GM19238 (cell line): ENCODE measurements around the gene RFX5.
"Not testable (repeated sequence)": the region's sequence is repeated elsewhere in the genome, so short reads cannot be mapped to it uniquely, and the experiment has no call there.

Source experiments
- DNase-seq: peaks from one replicate; pipeline ENCODE4 v3.0.0; 2011; ENCODE audit warnings: low spot score; ENCODE audit not compliant: insufficient read length

Gene RFX5

DNA sequence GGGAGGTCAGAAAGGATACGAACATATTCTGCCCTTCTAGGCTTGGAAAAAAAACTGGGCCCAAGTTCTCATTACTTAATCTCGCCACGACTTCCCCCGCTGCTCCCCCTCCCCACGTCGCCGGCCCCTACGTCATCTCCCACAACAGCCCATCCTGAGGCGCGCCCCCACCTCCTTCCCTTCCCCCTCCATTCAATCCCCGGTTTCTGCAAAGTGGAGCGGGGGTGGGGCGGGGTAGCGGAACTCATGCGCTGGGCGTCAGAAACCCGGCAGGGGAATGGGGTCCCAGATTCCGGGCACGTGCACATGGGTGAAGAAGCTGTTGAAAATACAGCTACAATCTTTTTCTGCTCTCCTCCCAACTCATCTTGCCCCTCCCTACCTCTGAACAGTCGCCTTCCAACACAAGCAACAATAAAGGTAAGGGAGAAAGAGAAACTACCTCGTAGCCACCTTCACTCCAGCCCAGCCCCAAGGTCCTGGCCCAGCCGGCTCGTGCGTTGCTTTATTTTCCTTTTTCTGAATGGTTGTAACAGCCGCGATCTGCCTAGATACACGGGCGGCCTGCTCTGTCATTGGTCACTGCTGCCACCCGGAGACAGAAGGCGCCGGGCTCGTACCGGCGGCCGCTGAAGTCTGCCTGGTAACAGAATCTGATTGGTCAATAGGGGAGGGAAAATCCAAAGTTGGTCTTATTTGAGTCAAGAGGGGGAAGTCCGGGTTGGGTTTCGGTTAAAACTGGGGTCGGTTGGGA, at the start of gene RFX5:
Gene RFX5 (minus strand): TSS at position 484 of the 754 bp plus-strand sequence. CDS start 932 bp downstream, outside the sequence.
- peak; percentile 78 for DNase-seq

DNA sequence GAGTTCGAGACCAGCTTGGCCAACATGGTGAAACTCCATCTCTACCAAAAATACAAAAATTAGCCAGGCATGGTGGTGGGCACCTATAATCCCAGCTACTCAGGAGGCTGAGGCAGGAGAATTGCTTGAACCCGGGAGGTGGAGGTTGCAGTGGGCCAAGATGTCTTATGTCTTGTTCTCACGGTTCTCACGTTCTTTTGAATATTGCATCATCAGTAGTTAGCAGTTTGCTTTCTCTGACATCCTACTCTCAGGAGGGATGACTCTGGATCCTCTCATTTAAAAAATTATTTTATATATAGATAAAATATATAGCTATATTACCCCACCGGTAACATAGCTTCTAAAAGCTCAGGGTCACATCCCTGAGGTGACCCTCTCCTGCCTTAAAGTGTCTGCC, 49.2 kb upstream of the RFX5 start:
- DNase-seq: not testable (repeated sequence)

DNA sequence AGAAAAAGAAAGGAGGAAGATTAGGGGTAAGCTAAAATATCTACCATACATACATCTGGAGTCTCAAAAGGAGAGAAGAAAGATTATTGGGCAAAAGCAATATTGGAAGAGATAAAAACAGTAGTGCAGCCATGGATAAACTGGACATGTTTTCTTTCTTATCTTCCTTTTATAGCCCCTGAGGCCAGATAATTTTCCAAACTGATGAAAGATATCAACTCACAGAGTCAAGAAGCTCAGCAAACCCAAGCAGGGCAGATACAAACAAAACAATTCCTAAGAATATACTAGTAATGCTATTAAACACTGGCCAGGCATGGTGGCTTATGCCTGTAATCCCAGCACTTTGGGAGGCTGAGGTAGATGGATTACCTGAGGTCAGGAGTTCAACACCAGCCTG, 46.5 kb upstream of the RFX5 start:
- DNase-seq: no peak

DNA sequence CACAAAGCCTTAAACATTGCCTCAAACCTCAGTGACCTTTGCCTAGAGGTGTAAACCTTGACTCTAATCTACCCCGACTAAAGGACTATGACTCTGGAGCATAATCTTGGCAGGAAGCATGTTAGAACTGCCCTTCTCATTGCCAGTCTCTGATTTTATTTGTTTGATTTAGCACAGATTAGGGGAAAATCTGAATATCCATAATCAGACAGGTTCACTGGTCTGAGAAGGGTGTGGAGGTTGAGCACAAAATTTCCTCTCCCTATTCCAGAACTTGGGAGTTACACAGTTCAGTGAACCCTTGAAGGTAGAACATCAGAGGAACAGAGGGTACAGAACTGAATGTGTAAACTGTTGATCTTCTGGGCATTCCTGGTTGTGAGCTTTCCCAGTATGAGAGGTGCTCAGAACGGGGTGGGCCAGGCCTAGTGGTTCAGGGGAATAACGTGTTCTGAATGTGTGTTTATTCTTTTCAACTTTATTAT, 44.1 kb upstream of the RFX5 start:
- no peak for DNase-seq

DNA sequence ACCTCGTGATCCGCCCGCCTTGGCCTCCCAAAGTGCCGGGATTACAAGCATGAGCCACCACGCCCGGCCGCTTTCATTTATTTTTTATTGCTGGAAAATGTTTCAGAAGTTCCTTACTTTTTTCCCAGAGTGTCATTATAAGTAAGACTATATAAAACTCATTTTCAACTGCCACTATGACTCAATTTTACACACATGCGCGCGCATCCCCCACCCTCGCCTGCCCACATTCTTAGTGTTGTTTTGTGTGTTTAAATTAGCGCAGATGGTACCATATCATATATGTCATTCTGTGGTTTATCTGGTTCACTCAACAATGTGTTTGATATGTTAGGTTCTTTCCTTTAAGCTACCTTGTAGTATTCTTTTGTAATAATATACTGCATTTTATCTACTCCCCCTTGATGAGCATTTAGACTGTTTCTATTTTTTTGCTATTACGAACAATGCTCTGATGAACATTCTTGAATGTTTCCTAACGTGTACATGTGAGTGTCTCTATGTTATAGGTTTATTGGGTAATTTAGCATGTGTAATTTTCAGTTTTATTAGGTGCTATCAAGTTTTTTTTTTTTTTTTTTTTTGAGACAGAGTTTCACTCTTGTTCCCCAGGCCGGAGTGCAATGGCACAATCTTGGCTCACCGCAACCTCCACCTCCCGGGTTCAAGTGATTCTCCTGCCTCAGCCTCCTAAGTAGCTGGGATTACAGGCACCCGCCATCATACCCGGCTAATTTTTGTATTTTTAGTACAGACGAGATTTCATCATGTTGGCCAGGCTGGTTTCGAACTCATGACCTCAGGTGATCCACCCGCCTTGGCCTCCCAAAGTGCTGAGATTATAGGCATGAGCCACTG, 43.4 kb upstream of the RFX5 start:
- DNase-seq: not testable (repeated sequence)

DNA sequence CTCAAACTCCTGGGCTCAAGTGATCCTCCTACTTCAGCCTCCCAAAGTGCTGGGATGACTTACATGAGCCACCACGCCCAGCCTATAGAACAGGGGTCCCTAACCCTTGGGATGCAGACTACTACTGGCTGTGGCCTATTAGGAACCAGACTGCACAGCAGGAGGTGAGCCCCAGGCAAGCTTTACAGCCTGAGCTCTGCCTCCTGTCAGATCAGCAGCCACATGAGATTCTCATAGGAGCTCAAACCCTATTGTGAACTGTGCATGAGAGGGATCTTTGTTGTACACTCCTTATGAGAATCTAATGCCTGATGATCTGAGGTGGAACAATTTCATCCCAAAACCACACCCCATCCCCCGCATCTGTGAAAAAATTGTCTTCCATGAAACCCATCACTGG, 39.0 kb upstream of the RFX5 start:
- no peak for DNase-seq

DNA sequence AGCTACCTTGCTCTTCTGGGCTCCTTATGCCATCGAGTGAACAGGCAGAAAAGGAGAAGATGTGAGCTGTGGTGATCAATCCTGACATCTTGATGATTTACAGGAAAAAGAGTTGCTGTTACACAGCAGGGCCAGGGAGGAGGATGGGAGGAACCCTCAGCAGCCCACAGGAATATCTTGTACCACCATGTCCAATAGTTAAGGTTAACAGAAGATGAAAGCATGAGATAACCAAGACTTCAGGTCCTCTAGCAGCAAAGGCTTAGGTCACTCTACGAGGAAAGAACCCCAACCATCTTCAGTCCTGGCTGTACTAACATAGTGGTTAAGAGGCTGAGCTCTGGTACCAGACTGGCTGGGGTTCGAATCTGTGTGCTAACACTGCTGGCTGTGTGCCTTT, 37.5 kb upstream of the RFX5 start:
- no peak for DNase-seq

DNA sequence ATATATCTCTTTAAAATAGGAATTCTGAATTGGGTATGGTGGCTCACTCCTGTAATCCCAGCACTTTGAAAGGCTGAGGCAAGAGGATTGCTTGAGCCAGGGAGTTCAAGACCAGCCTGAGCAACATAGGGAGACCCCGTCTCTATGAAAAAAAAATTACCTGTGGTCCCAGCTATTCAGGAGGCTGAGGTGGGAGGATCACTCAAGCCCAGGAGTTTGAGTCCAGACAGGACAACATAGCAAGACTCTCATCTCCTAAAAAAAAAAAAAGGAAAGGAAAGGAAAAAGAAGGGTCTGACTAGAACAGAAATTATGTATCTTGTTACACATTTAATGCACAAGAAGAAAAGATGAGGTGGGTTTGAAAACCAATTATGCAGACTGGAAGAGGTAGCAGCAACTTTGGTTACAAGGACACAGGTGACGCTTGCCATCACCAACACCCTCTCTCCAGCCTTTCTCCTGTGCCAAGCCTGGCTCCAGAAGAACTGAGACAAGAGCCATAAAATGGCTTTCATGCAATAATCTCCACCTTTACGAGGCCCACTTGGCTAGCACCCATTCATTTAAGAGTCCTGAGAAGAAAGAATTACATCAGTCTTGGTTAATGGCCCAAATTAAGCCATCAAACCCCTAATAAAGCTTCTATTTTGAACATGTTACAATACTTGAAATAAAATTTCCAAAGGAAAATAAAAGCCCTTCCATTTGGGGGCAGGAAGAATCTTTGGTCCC, 30.3 kb upstream of the RFX5 start:
- no peak for DNase-seq

DNA sequence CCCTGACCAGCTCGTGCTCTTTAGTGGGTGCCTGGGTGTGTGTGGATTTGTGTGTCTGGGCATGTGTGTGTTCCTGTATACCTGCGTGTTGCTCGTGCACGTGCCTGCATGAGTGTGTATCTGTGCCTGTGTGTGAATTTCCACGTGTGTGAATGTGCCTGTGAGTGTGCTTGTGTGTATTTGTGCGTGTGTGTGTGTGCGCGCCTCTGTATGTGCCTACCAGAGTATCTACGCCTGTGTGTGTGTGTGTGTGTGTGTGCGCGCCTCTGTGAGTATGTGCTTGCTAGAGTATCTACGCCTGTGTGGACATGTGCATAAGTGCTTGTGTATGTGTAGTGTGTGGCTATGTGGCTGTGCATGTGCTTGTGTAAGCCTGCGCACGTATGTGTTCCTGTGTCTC, 26.1 kb upstream of the RFX5 start:
- no peak for DNase-seq

DNA sequence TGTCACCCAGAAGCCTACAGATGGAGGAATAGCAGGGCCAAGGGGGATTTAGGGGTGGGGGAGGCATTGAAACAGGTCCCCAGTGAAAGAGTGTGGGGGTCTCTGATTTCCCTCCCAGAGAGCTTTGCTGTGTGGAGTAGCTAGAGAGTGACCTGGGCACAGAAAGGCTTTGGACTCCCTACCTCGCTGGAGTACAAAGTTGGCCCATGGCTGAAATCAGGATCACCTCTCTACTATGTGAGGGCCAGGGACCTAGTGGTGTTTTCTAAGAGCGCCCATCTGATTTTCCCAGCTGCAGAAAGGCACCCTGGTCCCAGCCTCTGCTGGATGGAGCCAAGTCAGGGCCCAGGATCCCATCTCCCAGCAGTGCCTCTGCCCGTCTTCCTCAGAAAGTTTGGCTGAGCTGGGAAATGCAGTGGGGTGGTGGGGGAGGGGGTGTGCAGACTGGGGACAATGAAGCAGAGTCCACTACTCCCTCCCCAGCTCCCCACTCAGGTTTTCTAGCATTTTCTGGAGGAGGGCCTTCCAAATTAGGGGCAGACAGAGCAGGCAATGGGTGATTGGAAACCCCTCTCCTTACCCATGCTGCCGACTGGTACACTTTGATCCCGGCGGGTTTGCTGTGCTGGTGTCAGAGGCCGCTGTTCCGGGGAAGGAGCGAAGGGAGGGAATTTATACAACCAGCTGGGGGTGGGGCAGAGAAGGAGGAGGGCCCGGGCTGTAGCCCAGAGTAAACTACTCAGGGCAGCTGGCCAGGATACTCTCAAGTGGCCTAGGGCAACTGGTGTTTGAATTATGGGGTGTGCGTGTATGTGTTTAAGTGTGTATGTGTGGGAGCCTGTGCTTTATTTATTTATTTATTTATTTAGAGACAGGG, 25.2 kb upstream of the RFX5 start, which contains the start of gene SELENBP1:
Gene SELENBP1 (minus strand): TSS at position 648 of the 877 bp plus-strand sequence. CDS start 64 bp downstream, at position 584.
- DNase-seq: no peak

DNA sequence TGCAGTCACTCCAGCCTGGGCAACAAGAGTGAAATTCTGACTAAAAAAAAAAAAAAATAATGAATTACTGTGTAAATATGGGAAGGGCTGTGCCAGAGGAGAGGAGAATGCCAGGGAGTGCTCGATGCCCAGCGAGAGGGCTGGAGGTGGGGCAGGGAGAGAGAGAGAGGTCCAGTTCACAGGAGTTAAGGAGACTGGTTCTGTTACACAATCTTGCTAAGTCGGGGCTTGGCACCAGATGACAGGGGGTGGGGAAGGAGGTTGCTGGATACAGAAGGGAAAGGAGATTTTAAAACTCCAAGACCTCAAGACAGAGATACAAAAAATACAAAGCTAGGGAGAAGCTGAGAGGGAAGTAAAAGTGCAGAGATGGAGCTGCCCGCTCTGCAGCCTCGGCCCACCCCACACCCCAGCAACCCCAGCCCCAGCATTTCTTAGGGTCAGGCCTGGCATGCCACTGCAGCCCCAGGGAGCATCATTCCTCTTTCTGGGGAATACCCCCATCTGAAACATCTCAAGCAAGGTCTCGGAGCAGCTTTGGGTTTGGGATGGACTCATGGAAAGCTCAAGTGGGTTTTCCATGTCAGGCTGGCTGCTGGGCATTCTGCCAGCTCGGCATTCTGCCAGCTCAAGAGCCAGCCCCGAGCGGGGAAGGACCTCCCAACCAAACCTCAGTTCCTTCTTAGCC, 24.5 kb upstream of the RFX5 start:
- DNase-seq: no peak

DNA sequence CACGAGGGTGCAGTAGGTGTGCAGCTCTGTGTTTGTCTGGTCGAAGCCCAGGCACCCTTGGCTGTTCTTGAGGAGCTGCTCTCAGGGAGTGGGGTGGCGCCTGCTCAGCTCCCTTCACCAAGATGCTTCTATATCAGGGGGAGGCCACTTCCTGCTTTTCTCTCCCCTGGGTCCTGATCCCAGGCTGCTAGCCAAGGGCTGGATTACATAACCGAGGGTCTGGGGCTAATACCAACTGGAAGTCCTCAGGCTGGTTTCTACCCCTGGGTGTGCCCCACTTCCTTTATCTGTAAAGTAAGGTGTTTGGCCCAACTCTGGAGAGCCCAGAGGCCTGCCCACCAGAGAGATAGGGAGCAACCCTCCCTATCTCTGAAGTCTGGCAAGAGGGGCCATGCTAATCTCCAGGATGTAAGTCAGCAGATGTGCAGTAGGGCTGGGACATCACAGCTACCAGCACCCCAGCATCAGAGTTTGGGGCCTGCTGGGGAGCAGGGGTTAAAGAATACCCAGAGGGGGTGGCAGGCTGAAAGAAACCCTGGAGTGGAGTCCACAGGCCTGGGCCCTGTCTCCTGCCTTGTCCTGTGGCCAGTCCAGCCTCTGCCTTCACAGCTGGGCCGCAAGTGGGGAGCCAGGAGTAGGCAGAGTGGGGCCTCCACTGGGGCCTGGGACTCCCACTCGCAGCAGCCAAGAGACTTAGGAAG, 23.3 kb upstream of the RFX5 start:
- DNase-seq: no peak

DNA sequence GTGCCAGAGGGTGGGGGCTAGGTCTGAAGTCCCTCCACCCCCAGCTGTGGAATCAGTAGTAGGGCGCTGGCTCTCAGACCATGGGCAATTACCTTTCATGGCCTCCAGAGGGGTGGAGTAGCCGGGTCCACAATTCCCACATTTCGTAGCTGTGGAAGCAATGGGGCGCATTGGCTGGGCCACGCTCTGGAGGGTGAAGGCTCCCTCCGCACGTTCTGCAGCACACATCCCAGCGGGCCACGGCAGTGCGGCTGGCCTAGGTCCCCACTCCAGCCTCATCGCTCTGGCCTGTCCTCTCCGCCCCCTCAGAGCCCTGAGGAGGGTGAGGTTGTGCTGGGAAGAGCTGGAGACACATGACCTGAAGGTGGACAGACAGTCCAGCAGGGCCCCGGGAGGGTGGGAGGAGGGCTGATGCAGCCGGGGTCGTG, 22.6 kb upstream of the RFX5 start:
- no peak for DNase-seq

DNA sequence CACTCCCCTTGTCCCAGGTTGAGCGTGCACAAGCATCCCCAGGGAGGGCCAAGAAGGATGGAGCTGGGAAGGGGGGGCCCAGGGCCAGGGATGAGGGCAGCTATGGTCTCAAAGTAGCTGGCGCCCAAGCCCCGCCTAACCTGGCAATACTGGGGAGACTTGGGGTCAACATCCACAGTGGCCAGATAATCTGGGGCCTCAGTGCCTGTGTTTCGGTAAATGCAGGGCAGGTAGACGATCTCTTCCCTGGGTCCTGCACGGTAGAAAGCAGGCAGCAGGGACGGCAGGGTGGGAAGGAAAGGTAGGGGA, 22.2 kb upstream of the RFX5 start:
- no peak for DNase-seq

DNA sequence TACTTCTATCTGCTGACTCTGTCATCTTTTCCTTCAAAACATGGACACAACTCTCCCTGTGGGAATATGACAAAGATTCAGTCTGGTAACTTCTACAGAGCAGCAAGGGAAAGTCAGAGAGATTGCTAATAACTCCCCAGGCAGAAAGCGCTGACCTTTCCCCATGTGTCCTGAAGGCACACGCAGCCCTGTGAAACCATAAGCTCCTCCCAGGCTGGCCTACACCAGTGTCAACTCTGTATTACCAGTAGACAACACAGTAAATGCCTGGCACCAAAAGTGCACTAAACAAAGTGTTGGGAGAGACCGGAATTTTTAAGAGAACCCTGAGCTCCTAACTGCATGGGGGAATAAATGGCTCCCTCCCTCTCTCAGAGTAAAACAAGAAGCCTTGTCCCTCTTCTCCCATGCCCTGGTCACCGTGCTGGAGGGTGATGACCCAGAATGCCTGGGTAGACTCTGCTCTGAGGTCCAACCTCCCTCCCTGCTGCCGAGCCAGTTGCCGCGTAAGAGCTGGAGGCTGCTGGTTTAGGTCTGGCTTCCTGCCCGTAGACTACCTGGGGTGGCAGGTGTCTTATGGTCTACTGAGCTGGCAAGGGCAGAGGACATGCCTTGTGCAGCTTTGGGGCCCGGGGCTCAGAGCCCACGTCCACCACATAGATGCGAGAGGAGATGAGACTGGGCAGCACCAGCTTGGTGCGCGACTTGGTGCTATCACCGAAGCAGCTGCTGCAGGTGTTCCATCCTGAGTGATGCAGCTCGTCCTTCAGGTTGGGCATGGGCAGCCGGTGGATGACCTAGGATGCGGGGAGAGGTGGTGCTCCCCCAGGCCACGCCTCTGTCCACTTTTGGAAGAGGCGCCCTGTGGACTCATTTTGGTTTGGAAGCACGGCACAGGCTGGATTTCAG, 21.6 kb upstream of the RFX5 start:
- DNase-seq: no peak

DNA sequence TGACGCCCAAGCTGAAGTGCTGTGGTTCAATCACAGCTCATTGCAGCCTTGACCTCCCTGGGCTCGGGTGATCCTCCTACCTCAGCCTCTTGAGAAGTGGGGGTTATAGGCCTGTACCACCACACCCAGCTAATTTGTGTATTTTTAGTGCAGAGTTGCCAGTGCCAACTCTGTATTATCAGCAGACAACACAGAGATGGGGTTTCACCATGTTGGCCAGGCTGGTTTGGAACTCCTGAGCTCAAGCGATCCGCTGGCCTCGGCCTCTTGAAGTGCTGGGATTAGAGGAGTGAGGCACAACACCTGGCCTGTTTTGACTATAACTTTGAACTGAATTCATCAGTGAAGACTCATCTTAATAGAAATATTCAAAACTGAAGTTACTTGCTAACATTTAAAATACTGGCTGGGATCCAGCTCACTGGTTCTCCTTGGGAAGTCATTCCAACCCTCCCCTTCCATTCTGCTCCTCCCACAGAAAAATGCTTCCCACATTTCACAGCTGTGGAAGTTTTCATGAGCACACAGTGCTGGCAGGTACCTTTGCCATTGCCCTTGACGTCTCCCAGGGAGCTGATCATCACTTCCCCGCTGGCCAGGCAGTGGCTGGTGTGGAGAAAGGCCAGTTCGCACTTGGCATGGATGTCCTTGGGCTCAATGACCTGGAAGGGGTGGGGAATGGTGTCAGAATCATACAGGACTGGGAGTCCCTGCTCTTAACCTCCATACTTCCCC, 20.8 kb upstream of the RFX5 start:
- no peak for DNase-seq

DNA sequence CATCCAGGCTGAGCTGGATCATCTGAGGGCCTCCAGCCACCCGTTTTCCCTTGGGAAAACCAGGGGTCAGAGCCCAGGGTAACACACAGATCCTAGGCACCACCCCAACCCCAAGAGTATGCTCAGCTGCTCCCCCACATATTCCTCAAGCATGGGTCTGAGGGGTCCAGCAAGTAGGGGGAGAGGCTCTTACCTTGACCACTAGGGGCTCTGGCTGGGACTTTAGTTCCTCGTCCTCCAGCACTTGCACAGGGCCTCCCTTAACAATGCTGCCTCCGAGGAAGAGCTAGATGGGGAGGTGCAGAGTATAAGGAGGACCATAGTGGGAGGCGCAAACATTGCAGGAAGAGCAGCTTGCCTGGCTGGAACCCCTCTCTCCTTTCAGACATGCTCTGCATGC, 17.9 kb upstream of the RFX5 start:
- no peak for DNase-seq
